VCaP (cell line): ENCODE results near the gene CRB2.
A peak's percentile ranks its signal among the peaks of the same experiment; 100 is the strongest.

Experiments used
- H3K27ac ChIP-seq: fragments of 450-650 bp; 2 replicates; pipeline ENCODE4 v1.5.1; 2017
- TF ChIP-seq, protein P1 (sequence below): fragments of 450-650 bp; conservative IDR thresholded peaks from 2 replicates; pipeline ENCODE4 v1.5.1; 2017; ENCODE audit warnings: mild to moderate bottlenecking, moderate library complexity

The CRB2 gene

DNA sequence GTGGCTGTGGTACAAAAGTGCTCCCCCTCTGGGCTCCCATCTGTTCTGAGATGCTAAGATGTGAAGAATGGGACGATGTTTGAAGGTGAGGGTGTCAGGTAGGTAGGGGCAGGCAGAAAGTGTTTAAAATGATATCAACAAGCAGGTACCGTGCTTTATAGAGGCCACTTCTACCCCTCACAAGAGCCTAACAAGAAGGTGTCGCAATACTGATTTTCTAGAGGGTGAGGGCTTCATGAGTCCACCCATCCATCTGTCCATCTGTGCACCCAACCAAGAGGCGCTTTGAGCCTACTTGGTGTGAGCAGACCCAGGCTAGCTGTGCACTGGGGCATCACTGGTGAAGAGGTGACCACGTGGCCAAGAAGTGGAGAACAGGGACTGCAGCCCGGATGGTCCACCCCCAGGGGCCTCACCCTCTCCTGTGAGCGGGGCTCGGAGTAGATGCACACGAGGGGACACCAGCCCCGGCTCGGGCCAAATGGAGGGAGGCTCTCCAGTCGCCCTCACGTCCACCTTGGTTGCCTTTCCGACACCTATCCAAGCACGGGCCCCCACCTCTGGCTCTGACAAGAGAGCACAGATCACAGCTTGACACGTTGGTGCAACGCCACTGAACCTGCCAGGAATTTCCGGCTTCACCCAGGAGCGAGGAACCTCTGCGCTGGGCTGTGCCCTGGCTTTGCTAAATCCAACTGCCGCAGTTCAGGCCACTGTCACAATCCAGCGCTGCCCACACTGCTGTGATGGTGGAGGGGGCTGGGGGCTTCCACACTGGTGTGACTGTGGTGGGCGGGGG lies 34.5 kb downstream of the CRB2 start:
- TF ChIP-seq, protein P1, sequence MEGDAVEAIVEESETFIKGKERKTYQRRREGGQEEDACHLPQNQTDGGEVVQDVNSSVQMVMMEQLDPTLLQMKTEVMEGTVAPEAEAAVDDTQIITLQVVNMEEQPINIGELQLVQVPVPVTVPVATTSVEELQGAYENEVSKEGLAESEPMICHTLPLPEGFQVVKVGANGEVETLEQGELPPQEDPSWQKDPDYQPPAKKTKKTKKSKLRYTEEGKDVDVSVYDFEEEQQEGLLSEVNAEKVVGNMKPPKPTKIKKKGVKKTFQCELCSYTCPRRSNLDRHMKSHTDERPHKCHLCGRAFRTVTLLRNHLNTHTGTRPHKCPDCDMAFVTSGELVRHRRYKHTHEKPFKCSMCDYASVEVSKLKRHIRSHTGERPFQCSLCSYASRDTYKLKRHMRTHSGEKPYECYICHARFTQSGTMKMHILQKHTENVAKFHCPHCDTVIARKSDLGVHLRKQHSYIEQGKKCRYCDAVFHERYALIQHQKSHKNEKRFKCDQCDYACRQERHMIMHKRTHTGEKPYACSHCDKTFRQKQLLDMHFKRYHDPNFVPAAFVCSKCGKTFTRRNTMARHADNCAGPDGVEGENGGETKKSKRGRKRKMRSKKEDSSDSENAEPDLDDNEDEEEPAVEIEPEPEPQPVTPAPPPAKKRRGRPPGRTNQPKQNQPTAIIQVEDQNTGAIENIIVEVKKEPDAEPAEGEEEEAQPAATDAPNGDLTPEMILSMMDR, result no peak
- no peak overlapping the region for H3K27ac ChIP-seq

DNA sequence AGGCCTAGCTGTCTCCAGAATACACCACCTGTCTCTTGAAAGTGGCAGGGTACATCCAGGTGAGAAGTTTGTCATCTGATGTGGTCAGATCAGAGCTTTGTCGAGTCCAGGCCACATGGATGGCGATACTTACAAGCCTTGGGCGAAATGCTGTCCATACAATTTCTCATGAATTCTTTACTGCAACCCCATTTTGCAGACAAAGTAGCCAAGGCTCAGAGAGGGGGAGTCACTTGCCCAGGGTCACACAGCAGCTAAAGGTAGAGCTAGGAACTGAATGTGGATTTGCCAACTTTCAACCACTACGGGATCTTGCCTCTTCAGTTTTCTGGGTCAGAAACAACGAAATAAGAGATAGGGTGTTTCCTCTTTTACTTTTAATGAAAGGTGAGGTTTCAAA lies 35.2 kb downstream of the CRB2 start:
- TF ChIP-seq, protein P1, result no peak
- H3K27ac ChIP-seq, result no peak overlapping the region

DNA sequence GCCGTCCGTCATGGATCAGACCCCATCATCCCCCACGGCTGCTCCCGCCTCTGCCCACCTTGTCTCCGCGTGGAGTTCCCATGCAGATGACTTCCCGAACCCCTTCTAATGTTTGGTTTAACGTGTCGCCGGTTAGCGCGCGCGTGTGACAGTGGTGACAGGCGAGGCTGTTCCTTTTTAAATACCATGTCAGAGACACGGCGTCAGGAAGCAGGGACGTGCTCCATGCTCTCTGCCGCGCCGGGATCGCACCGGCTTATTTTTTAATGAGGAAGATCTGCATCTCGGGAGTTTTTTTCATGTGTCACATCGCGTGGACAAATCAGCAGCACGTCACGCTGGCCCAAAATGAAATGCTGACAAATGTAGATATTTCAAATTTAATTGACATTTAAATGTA lies 35.9 kb downstream of the CRB2 start:
- peak overlapping the region; percentile 13; the same call in 1 of the 2 replicates for H3K27ac ChIP-seq
- TF ChIP-seq, protein P1, result no peak

DNA sequence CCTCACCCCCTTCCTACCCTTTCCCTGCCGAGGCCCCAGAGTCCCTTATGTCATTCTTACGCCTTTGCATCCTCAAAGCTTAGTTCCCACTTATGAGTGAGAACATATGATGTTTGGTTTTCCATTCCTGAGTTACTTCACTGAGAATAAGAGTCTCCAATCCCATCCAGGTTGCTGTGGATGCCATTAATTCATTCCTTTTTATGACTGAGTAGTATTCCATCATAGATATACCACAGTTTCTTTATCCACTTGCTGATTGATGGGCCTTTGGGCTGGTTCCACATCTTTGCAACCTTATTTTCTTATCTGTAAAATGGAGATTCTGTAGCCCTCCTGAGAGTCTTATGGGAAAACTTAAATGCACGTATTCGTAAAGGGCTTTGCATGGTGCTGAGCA lies 36.8 kb downstream of the CRB2 start:
- TF ChIP-seq, protein P1, result no peak
- no peak overlapping the region for H3K27ac ChIP-seq

DNA sequence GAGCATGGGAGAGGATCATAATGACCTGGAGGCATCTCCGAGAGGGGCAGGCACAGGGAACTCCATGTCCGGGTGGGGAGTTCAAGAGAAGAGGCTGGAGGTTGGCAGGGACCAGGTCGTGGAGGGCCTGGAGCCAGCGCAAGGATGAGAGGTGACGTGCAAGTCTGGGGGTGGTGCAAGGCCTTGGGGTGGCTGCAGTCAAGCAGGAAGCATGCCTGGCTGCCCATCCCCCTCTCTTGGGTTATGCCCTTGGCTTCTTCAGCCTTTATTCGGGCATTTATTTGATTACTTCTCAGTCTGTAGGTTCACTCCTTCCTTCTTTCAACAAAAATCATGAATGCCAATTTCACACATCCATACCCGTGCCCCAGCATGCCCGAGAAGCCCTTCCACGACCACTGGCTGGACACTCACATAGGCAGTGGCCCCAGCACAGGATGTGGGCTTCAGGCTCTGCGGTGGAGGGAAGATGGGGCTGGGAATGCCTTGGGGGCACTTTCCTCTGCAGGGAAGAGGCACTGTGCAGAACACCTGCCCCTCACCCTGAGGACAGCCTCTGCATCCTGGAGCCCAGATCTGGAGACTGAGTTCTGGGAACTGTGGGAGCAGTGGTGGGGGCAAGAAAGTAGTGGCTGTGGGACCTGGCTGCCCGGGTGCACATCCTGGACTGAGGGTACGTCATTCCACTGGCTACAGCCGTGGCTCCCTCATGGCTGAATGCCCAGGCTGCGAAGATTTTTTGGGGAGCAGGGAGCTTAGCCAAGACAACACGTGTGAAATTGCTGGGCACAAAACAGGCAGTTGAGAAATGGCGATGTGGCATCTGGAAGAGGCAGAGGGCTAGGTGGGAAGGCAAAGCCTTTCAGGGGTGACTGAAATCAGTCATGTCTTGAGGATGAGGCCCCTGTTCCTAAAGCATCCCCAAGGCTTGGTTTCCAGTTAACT lies 38.6 kb downstream of the CRB2 start:
- no peak overlapping the region for H3K27ac ChIP-seq
- TF ChIP-seq, protein P1, result no peak

DNA sequence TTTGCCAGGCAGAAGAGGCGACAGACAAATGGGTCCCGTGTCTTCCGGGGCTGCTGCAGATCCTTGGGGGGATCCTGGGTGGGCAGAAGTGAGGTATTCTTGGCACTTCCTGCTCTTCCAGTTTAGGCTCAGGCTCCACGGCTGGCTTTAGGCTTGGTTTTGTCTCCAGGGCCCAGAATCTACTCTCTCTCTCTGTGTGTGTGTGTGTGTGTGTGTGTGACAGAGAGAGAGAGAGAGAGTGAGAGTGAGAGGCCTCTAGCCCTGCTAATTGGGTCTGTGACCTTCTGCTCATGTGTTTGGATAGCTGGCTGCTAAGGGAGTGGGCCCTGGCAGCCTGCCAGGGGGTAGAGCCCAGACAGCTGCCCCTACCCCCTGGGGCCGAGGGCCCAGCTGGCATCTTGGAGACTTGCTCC lies 39.3 kb downstream of the CRB2 start:
- TF ChIP-seq, protein P1, result no peak

DNA sequence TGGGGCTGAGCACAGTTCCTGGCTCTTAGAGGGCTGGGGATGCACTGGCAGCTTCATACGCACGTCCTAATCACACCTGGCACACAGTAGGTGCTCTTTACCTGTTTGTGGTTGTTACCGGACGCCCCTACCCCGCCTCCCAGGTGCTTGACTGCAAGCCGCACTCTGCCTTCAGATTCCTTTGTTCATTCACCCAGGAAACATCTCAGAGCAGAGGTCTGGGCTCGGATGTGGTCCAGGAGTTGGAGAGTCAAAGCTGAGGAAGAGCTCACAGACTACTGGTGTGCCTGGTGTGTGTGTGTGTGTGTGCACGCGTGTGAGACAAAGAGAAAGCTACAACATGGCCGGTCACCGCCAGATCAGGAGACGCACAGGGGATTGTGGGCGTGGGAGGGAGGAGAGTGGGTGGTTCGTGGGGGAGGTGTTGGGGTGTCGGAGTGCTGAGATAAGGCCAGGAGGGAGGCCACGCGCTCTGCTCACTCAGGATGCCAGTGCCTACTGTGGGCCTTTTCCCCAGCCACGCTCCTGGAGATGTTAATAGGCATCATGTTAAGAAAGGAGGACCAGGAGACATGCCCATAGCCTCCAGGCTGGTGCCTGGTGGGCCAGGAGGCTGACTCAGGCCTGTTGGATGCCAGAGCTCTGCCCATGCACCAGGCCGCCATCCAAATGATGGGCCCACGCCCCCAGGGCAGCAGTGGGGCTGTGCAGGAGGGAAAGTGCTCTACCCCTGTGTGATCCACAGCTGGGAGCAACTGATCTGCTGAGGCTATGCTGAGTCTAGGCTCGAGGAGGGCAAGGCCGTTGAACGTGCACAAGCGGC lies 39.9 kb downstream of the CRB2 start:
- no peak overlapping the region for H3K27ac ChIP-seq
- TF ChIP-seq, protein P1, result no peak

More for the DNA sequence above, 39.3 kb downstream of the CRB2 start:
- no peak overlapping the region for H3K27ac ChIP-seq
